ENCODE measurements around the gene CPTP. TPM values are rescaled to one million over a fixed set of nuclear protein-coding genes. Genes with fewer than 3 reads are reported as not detected.

Gene CPTP
- total and polyA plus RNA-seq, 2 of the 13 experiments (the other 11 are each of a cell fraction or from before 2014, with no cell fraction given) = 5.5 to 9.3 TPM

GRCh38 chr1:1304331-1305299, 20.0 kb upstream of the CPTP start (continued):
- TF ChIP-seq HOXD1 (CRISPR knock-in tag; IDR thresholded peaks at IDR 0.05) (no peak), SYNCRIP (IDR thresholded peaks at IDR 0.05; ENCODE audit: insufficient read depth, low read depth, low read length) (no peak), SMYD3 (CRISPR knock-in tag; IDR thresholded peaks at IDR 0.05) (no peak), FOXM1 (CRISPR knock-in tag; IDR thresholded peaks at IDR 0.05) (no peak), HOXA9 (CRISPR knock-in tag; IDR thresholded peaks at IDR 0.05; ENCODE audit: borderline replicate concordance) (no peak), RFXAP (CRISPR knock-in tag; IDR thresholded peaks at IDR 0.05; ENCODE audit: borderline replicate concordance) (no peak), ATF2 (CRISPR knock-in tag; IDR thresholded peaks at IDR 0.05) (peak; percentile 98), SNAPC4 (CRISPR knock-in tag; IDR thresholded peaks at IDR 0.05) (no peak; the same call in 1 of the 2 replicates), REST (IDR thresholded peaks at IDR 0.05; ENCODE audit: borderline replicate concordance in 1 of 2, low read depth in 1 of 2, low read length in 2 of 2) (no peak), TAF1 (CRISPR knock-in tag; IDR thresholded peaks at IDR 0.05) (no peak), HOMEZ (CRISPR knock-in tag; IDR thresholded peaks at IDR 0.05; ENCODE audit: low read depth) (no peak; the same call in 1 of the 2 replicates), ZFP90 (CRISPR knock-in tag; IDR thresholded peaks at IDR 0.05; ENCODE audit: borderline replicate concordance) (0 out of 2 replicates have a peak, but pooled peaks have one; percentile 23)
